A549 (cell line): ENCODE data around the gene RGP1. TPM values are rescaled to one million over a fixed set of nuclear protein-coding genes. Genes with fewer than 3 reads are reported as not detected.

Experiments
- ATAC-seq, 2 experiments: fragments of 200-7000 bp in 1 of 2; fragments of >200 bp in 1 of 2; cut with Nextera tagmentation in 1 of 2; cut with Tn5 transposase in 1 of 2; 3 replicates each; pipeline versions ENCODE4 v1.8.0 to v1.9.1; 2018 to 2020; ENCODE audit warnings: mild to moderate bottlenecking in 1 of 2, moderate library complexity in 1 of 2
- CTCF ChIA-PET: fragments of 300-600 bp; sonication (Branson Sonifier 250); formaldehyde crosslinking; extraction: SDS; loops from one replicate; lab custom pipeline; 2021; ENCODE audit warnings: antibody characterized with exemption, inconsistent platforms; lab: Yijun Ruan, JAX
- POLR2A ChIA-PET: fragments of 350-600 bp; formaldehyde crosslinking; extraction: SDS; loops from one replicate; lab custom pipeline; 2021; ENCODE audit warnings: antibody characterized with exemption, inconsistent platforms; lab: Yijun Ruan, JAX
- DNase-seq, 2 experiments: peaks; one replicate each; pipeline versions ENCODE4 v3.0.0 to v3.0.0-alpha.2; 2011 to 2016; ENCODE audit warnings: low read depth in 1 of 2, low spot score in 1 of 2
- FAIRE-seq: peaks from 2 replicates; lab custom pipeline; 2011; peaks lifted over from hg19 to GRCh38; lab: Jason Lieb, UNC
- H3K27ac ChIP-seq, 2 experiments: fragments of >200 bp; sonication (Bioruptor Twin); formaldehyde crosslinking; 3 replicates each; pipeline ENCODE4 v1.5.1; 2016 to 2017
- H3K4me1 ChIP-seq: fragments of >200 bp; sonication (Bioruptor Twin); formaldehyde crosslinking; 3 replicates; pipeline ENCODE4 v1.6.1; 2016
- H3K4me2 ChIP-seq: fragments of >200 bp; sonication (Bioruptor Twin); formaldehyde crosslinking; 3 replicates; pipeline ENCODE4 v1.6.1; 2016
- H3K4me3 ChIP-seq: fragments of >200 bp; sonication (Bioruptor Twin); formaldehyde crosslinking; 3 replicates; pipeline ENCODE4 v1.5.1; 2016
- H3K9me3 ChIP-seq: fragments of >200 bp; sonication (Bioruptor Twin); formaldehyde crosslinking; 3 replicates; pipeline ENCODE4 v1.6.1; 2016
- CEBPB ChIP-seq, 2 experiments: fragments of >200 bp in 1 of 2; sonication (Bioruptor Twin) in 1 of 2; formaldehyde crosslinking in 1 of 2; IDR thresholded peaks; 2 replicates each; pipeline ENCODE4 v1.6.1; 2012 to 2016
- CHD4 ChIP-seq: fragments of 200-600 bp; sonication (generic); IDR thresholded peaks from 2 replicates; pipeline ENCODE4 v1.6.1; 2016; ENCODE audit warnings: antibody characterized with exemption, mild to moderate bottlenecking, borderline replicate concordance
- EHF ChIP-seq: fragments of 250-450 bp; sonication (Bioruptor Pico); IDR thresholded peaks from 2 replicates; pipeline ENCODE4 v1.5.0; 2020; ENCODE audit warnings: mild to moderate bottlenecking
- FOSB ChIP-seq: fragments of 250-450 bp; sonication (Bioruptor Pico); IDR thresholded peaks from 2 replicates; pipeline ENCODE4 v1.5.0; 2020; ENCODE audit warnings: mild to moderate bottlenecking, moderate library complexity
- FOXS1 ChIP-seq: fragments of 250-450 bp; sonication (Bioruptor Pico); IDR thresholded peaks from 2 replicates; pipeline ENCODE4 v1.5.0; 2020; ENCODE audit warnings: mild to moderate bottlenecking, moderate library complexity
- HDAC2 ChIP-seq: fragments of 200-600 bp; sonication (generic); IDR thresholded peaks from 2 replicates; pipeline ENCODE4 v1.6.1; 2016
- HOXB5 ChIP-seq: fragments of 250-450 bp; sonication (Bioruptor Pico); IDR thresholded peaks from 2 replicates; pipeline ENCODE4 v1.5.0; 2020; ENCODE audit warnings: mild to moderate bottlenecking, moderate library complexity
- JUN ChIP-seq, 2 experiments: fragments of >200 bp; sonication (Bioruptor Twin); formaldehyde crosslinking; IDR thresholded peaks; 2 replicates in 1 of 2; 3 replicates in 1 of 2; pipeline ENCODE4 v1.6.1; 2016 to 2017
- KDM5A ChIP-seq: fragments of 200-600 bp; sonication (generic); IDR thresholded peaks from 2 replicates; pipeline ENCODE4 v1.6.1; 2016; ENCODE audit warnings: antibody characterized with exemption, mild to moderate bottlenecking
- MAFK ChIP-seq: fragments of 450-650 bp; IDR thresholded peaks from 2 replicates; pipeline ENCODE4 v1.6.1; 2014; ENCODE audit not compliant: partially characterized antibody
- NFE2L2 ChIP-seq: fragments of 150-350 bp; conservative IDR thresholded peaks from 2 replicates; pipeline ENCODE4 v1.6.1; 2014; ENCODE audit warnings: low read length
- POLR2A ChIP-seq: IDR thresholded peaks from 2 replicates; pipeline ENCODE4 v1.6.1; 2012; ENCODE audit warnings: mild to moderate bottlenecking, low read length
- RCOR1 ChIP-seq: fragments of 150-350 bp; IDR thresholded peaks from 2 replicates; pipeline ENCODE4 v1.6.1; 2014; ENCODE audit warnings: antibody characterized with exemption, low read length, low read depth
- TP53 ChIP-seq: fragments of 250-450 bp; sonication (Bioruptor Pico); IDR thresholded peaks from 2 replicates; pipeline ENCODE4 v1.5.0; 2021; ENCODE audit warnings: mild to moderate bottlenecking, moderate library complexity
- WGBS: methylation state at CpG from one replicate; pipeline ENCODE4 v1.1.6; 2017; ENCODE audit errors: missing lambda C conversion rate; 5-methylcytosine and 5-hydroxymethylcytosine counted together
- polyA plus RNA-seq, 4 experiments: library from polyadenylated mRNA; depleted of rRNA in 3 of 4; stranded (reverse); fragments of >200 nt; fragmentation: RNase III in 1 of 4; extraction: RNeasy Plus Mini Kit Qiagen cat#74134 plus additional on column Dnase treatment in 1 of 4; gene quantifications; 2 replicates in 3 of 4; 3 replicates in 1 of 4; pipeline ENCODE4 v1.2.3, GENCODE V29; 2011 to 2017
- TF ChIP-seq, protein P1 (sequence below): fragments of 250-450 bp; sonication (Bioruptor Pico); IDR thresholded peaks from 2 replicates; pipeline ENCODE4 v1.5.0; 2021; ENCODE audit warnings: mild to moderate bottlenecking, moderate library complexity, borderline replicate concordance
- TF ChIP-seq, protein P2 (sequence below): fragments of 450-650 bp; IDR thresholded peaks from 2 replicates; pipeline ENCODE4 v1.6.1; 2014; ENCODE audit warnings: antibody characterized with exemption
- TF ChIP-seq, protein P3 (sequence below): fragments of 200-600 bp; sonication (generic); IDR thresholded peaks from 2 replicates; pipeline ENCODE4 v1.6.1; 2016; ENCODE audit warnings: antibody characterized with exemption, mild to moderate bottlenecking, moderate library complexity

The RGP1 gene
- polyA plus RNA-seq, 2 of the 4 experiments (the other 2 are of a cell fraction), result 16.1 to 16.6 TPM

DNA sequence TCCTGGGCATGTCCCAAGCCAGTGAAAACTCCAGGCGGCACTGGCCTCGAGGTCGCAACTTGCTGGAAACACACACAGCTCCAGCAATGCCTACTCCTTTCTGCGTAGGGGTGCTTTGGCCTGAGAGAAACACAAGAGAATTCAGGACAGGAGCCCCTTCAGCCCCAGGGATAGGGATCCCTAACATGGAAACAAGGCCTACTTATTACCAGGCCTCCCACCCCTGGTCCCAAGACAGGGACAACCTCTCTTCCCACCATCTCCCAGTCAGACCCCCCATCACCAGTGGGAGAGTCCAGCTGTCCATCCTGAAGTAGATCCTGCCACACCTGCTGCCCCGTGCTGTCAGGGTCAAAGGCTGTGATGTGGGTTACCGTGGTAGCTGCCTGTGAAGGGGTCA, 8.8 kb upstream of the RGP1 start:
- ATAC-seq, result no peak
- CTCF ChIA-PET, result interaction anchor here (1.5 to 13.6 kb wide), 6 partner anchors 6 to 82 kb away, joined by 4 to 116 read pairs (median 42); partner anchors contain the start of genes CCDC107, CREB3, GBA2 and MSMP
- Histone ChIP-seq H3K27ac (no peak overlapping the region), H3K4me1 (peaks cover 3% of the 10 kb centered on the region; the same call in 1 of the 3 replicates), H3K9me3 (no peaks in the 10 kb centered on the region)
- POLR2A ChIA-PET, result interaction anchor here (0.7 kb wide), 1 partner anchor 8 kb away, joined by 4 read pairs; no protein-coding TSS in a partner anchor
- no peak for TF ChIP-seq FOSB (CRISPR knock-in tag)
- TF ChIP-seq JUN (IDR thresholded peaks at IDR 0.05), result 0 out of 5 replicates have a peak, but pooled peaks of 1 of the 2 experiments have one; percentile 21
- TF ChIP-seq, all 56 proteins: peak for 1
- Histone ChIP-seq H3K4me2 (no peak overlapping the region), H3K4me3 (no peak overlapping the region)
- 93% methylated on average over 6 of the region's 6 CpGs for WGBS
- DNase-seq, result no peak
- FAIRE-seq, result no peak

DNA sequence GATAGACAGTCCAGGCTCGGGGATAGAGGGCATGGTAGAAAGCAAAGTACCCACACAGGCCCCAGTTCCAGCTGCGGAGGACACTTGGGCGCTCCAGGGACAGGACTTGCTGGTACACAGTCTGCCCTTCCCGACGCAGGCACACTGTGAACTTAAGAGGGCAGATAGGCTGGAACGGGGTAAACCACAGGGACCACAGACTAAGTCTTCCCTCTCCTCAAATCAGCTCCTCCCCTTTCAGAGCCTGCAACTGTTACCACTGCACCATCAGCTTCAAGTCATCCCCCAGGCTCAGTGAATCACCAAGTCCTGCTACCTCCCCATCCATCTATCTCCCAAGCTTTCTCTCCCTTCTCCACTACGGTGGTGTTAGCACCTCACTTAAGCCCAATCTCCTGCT, 7.3 kb upstream of the RGP1 start:
- H3K27ac ChIP-seq, result no peak overlapping the region
- no peak overlapping the region for H3K4me3 ChIP-seq
- TF ChIP-seq, protein P1, sequence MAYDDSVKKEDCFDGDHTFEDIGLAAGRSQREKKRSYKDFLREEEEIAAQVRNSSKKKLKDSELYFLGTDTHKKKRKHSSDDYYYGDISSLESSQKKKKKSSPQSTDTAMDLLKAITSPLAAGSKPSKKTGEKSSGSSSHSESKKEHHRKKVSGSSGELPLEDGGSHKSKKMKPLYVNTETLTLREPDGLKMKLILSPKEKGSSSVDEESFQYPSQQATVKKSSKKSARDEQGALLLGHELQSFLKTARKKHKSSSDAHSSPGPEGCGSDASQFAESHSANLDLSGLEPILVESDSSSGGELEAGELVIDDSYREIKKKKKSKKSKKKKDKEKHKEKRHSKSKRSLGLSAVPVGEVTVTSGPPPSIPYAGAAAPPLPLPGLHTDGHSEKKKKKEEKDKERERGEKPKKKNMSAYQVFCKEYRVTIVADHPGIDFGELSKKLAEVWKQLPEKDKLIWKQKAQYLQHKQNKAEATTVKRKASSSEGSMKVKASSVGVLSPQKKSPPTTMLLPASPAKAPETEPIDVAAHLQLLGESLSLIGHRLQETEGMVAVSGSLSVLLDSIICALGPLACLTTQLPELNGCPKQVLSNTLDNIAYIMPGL (CRISPR knock-in tag), result no peak
- TF ChIP-seq MAFK (no peak), HOXB5 (CRISPR knock-in tag) (no peak), EHF (no peak), RCOR1 (no peak), KDM5A (no peak), POLR2A (no peak), CEBPB (IDR thresholded peaks at IDR 0.05) (no peak), NFE2L2 (no peak), CHD4 (no peak), HDAC2 (no peak), TP53 (no peak)
- TF ChIP-seq, protein P2, sequence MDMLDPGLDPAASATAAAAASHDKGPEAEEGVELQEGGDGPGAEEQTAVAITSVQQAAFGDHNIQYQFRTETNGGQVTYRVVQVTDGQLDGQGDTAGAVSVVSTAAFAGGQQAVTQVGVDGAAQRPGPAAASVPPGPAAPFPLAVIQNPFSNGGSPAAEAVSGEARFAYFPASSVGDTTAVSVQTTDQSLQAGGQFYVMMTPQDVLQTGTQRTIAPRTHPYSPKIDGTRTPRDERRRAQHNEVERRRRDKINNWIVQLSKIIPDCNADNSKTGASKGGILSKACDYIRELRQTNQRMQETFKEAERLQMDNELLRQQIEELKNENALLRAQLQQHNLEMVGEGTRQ, result no peak
- TF ChIP-seq, protein P3, sequence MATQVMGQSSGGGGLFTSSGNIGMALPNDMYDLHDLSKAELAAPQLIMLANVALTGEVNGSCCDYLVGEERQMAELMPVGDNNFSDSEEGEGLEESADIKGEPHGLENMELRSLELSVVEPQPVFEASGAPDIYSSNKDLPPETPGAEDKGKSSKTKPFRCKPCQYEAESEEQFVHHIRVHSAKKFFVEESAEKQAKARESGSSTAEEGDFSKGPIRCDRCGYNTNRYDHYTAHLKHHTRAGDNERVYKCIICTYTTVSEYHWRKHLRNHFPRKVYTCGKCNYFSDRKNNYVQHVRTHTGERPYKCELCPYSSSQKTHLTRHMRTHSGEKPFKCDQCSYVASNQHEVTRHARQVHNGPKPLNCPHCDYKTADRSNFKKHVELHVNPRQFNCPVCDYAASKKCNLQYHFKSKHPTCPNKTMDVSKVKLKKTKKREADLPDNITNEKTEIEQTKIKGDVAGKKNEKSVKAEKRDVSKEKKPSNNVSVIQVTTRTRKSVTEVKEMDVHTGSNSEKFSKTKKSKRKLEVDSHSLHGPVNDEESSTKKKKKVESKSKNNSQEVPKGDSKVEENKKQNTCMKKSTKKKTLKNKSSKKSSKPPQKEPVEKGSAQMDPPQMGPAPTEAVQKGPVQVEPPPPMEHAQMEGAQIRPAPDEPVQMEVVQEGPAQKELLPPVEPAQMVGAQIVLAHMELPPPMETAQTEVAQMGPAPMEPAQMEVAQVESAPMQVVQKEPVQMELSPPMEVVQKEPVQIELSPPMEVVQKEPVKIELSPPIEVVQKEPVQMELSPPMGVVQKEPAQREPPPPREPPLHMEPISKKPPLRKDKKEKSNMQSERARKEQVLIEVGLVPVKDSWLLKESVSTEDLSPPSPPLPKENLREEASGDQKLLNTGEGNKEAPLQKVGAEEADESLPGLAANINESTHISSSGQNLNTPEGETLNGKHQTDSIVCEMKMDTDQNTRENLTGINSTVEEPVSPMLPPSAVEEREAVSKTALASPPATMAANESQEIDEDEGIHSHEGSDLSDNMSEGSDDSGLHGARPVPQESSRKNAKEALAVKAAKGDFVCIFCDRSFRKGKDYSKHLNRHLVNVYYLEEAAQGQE, result no peak
- ATAC-seq, result no peak; a peak in 1 of 6 replicates
- no peak for DNase-seq
- POLR2A ChIA-PET, result interaction anchor here (0.5 to 2.2 kb wide), 3 partner anchors 9 to 47 kb away, joined by 3 to 8 read pairs (median 6); partner anchors contain the start of genes CREB3 and TLN1
- H3K9me3 ChIP-seq, result no peaks in the 10 kb centered on the region
- H3K4me1 ChIP-seq, result peaks cover 13% of the 10 kb centered on the region
- H3K4me2 ChIP-seq, result no peak overlapping the region
- FAIRE-seq, result no peak
- 93% methylated on average over 7 of the region's 7 CpGs for WGBS
- CTCF ChIA-PET, result interaction anchor here (1.0 to 13.6 kb wide), 5 partner anchors 13 to 83 kb away, joined by 3 to 116 read pairs (median 16); partner anchors contain the start of genes CCDC107, CREB3, HINT2 and MSMP

DNA sequence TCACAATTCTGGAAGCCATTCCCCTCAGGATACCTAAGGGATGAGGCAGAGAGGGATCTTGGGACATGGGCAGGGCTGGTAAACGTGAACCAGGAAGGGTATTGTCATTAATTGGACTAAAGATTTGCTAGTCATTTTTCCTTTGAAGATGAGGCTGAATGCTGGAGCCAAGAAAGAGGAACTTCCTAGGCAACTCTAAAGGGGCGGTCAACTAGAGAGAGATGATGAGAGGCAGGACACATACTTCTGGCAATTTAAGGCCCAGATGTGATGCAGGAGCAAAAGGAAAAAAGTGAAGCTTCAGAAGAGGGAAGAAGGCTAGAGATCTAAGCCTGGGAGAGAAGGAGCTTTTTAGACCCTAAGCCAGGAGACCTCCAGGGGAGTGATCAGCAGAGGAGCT, 5.6 kb upstream of the RGP1 start:
- H3K4me2 ChIP-seq, result no peak overlapping the region
- ChIA-PET POLR2A (interaction anchor here (1.2 kb wide), 1 partner anchor 11 kb away, joined by 3 read pairs; the partner anchor contains the start of genes CREB3 and TLN1), CTCF (interaction anchor here (0.9 to 13.6 kb wide), 8 partner anchors 6 to 84 kb away, joined by 3 to 116 read pairs (median 5); partner anchors contain the start of genes CREB3, MSMP and TLN1)
- no peak overlapping the region for H3K27ac ChIP-seq
- WGBS, result 75% methylated on average over 2 of the region's 2 CpGs
- no peak overlapping the region for H3K4me3 ChIP-seq
- ATAC-seq (no peak), FAIRE-seq (no peak), DNase-seq (no peak)
- H3K4me1 ChIP-seq, result peaks cover 24% of the 10 kb centered on the region
- TF ChIP-seq FOXS1 (CRISPR knock-in tag), result no peak
- no peaks in the 10 kb centered on the region for H3K9me3 ChIP-seq
